Measurements from ENCODE around the gene DDX1. TPM values are rescaled to one million over a fixed set of nuclear protein-coding genes. Genes with fewer than 3 reads are reported as not detected.
"Not testable (repeated sequence)": the region's sequence is repeated elsewhere in the genome, so short reads cannot be mapped to it uniquely, and the experiment has no call there.

The DDX1 gene
- total RNA-seq, 1 donor from 2014 or later = 105 TPM

DNA sequence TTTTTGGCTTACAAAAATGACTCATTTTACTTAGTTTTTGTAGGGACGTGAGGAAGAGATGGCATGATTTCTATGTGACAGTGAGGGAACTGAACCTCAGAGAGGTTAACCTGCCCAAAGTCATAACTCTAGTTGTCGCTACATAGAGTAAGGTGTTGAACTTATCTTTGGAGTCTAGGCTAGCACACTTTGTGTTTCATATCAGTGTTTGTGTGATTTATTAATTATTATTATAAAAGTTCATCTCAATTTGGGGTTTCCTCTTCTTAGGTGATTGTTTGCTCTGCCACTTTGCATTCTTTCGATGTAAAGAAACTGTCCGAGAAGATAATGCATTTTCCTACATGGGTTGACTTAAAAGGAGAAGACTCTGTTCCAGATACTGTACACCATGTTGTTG lies 28.3 kb downstream of the DDX1 start:
- Histone ChIP-seq H3K9me3 (ENCODE audit: control insufficient read depth in 3 of 3, low read length in 3 of 3) (no peaks in the 10 kb centered on the region), H3K4me1 (ENCODE audit: control insufficient read depth in 3 of 3, insufficient read depth in 3 of 3, low read length in 3 of 3) (no peaks in the 10 kb centered on the region), H3K4me3 (ENCODE audit: low read length in 3 of 3) (no peak overlapping the region), H3K27me3 (ENCODE audit: control insufficient read depth in 3 of 3, insufficient read depth in 3 of 3, low read length in 3 of 3) (no peaks in the 10 kb centered on the region), H3K36me3 (ENCODE audit: control insufficient read depth in 3 of 3, insufficient read depth in 3 of 3, low read length in 3 of 3) (peaks cover 16 to 60% (median 59%) of the 10 kb centered on the region in 3 donors), H3K9ac (ENCODE audit: low read depth in 1 of 3, low read length in 3 of 3) (no peak overlapping the region), H3K27ac (ENCODE audit: low read depth, low read length) (no peak overlapping the region)

DNA sequence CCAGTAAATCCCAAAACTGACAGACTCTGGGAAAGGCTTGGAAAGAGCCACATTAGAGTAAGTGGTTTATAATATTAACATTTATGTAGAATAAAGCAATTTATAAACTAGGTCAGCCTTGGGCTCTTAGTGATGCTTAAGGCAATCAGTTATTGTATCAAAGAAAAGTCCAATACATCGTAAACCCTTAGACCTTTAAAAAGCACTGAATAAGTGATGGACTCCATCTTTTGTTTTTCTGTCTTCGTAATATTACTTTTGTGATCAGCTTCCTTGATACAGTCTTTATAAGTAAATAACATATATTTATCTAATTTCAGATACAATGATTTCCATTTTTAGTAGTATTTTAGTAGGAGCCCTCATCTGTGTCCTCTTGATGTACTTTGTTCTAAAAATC lies 28.7 kb downstream of the DDX1 start:
- Histone ChIP-seq H3K4me3 (ENCODE audit: low read length in 3 of 3) (no peak overlapping the region), H3K36me3 (ENCODE audit: control insufficient read depth in 3 of 3, insufficient read depth in 3 of 3, low read length in 3 of 3) (peaks cover 16 to 62% (median 57%) of the 10 kb centered on the region in 3 donors), H3K27me3 (ENCODE audit: control insufficient read depth in 3 of 3, insufficient read depth in 3 of 3, low read length in 3 of 3) (no peaks in the 10 kb centered on the region), H3K9me3 (ENCODE audit: control insufficient read depth in 3 of 3, low read length in 3 of 3) (no peaks in the 10 kb centered on the region), H3K4me1 (ENCODE audit: control insufficient read depth in 3 of 3, insufficient read depth in 3 of 3, low read length in 3 of 3) (no peaks in the 10 kb centered on the region), H3K9ac (ENCODE audit: low read depth in 1 of 3, low read length in 3 of 3) (no peak overlapping the region), H3K27ac (ENCODE audit: low read depth, low read length) (no peak overlapping the region)

DNA sequence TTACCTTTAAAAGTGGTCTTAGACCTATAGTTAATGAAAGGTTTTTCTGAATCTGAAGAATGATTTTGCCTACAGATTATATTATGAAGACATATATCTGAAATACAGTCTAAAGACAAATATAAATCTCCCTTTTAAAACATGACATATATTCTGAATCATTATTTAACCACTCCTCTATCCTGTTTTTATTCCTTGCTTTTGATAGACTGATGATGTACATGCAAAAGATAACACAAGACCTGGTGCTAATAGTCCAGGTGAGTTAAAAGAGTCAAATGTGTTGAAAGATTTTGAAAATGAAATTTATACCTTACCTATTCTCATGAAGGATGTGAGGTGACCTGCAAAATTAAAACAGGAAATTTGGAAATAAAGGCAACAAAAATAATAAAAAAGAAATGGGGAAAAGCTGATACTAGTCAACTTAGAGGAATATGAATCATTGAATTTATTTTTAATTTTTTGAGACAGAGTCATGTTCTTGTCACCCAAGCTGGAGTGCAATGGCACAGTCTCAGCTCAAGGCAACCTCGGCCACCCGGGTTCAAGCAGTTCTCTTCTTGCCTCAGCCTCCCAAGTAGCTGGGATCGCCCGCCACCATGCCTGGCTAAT lies 29.3 kb downstream of the DDX1 start:
- H3K27me3 ChIP-seq (ENCODE audit: control insufficient read depth in 3 of 3, insufficient read depth in 3 of 3, low read length in 3 of 3) = no peaks in the 10 kb centered on the region
- no peaks in the 10 kb centered on the region for H3K9me3 ChIP-seq (ENCODE audit: control insufficient read depth in 3 of 3, low read length in 3 of 3)
- peaks cover 16 to 64% (median 56%) of the 10 kb centered on the region in 3 donors for H3K36me3 ChIP-seq (ENCODE audit: control insufficient read depth in 3 of 3, insufficient read depth in 3 of 3, low read length in 3 of 3)
- H3K27ac ChIP-seq (ENCODE audit: low read depth, low read length) = no peak overlapping the region
- no peak overlapping the region for H3K4me3 ChIP-seq (ENCODE audit: low read length in 3 of 3)
- H3K4me1 ChIP-seq (ENCODE audit: control insufficient read depth in 3 of 3, insufficient read depth in 3 of 3, low read length in 3 of 3) = no peaks in the 10 kb centered on the region
- no peak overlapping the region for H3K9ac ChIP-seq (ENCODE audit: low read depth in 1 of 3, low read length in 3 of 3)

DNA sequence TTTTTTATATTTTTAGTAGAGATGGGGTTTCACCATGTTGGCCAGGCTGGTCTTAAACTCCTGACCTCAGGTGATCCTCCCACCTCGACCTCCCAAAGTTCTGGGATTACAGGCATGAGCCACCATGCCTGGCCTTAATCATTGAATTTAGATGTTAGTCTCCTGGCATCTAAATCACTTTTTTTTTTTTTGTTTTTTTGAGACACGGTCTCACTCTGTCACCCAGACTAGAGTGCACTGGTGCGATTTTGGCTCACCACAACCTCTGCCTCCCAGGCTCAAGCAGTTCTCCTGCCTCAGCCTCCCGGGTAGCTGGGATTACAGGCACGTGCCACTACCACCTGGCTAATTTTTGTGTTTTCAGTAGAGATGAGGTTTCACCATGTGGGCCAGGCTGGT lies 29.8 kb downstream of the DDX1 start:
- peaks cover 19 to 66% (median 56%) of the 10 kb centered on the region in 3 donors for H3K36me3 ChIP-seq (ENCODE audit: control insufficient read depth in 3 of 3, insufficient read depth in 3 of 3, low read length in 3 of 3)
- not testable (repeated sequence) for H3K27me3 ChIP-seq (ENCODE audit: control insufficient read depth in 3 of 3, insufficient read depth in 3 of 3, low read length in 3 of 3)

DNA sequence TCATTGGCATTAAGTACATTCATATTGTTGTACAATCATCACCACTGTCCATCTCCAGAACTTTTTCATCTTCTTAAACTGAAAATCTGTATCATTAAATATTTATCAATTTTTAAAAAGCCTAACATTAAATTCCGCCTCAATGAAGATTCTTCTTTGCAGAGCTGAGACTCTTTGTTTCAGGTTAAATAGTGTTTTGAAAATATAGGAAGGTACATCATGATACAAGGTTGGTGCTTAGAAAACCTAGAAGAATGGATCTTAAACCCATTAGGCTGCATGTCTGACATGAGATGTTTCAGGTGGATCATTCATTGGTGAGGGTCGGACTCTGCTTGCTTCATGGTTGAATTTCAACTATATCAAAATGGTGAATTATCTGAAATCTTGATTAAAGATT lies 30.5 kb downstream of the DDX1 start:
- no peak overlapping the region for H3K4me3 ChIP-seq (ENCODE audit: low read length in 3 of 3)
- H3K27ac ChIP-seq (ENCODE audit: low read depth, low read length) = no peak overlapping the region
- no peaks in the 10 kb centered on the region for H3K4me1 ChIP-seq (ENCODE audit: control insufficient read depth in 3 of 3, insufficient read depth in 3 of 3, low read length in 3 of 3)
- H3K36me3 ChIP-seq (ENCODE audit: control insufficient read depth in 3 of 3, insufficient read depth in 3 of 3, low read length in 3 of 3) = peaks cover 21 to 68% (median 56%) of the 10 kb centered on the region in 3 donors
- H3K9ac ChIP-seq (ENCODE audit: low read depth in 1 of 3, low read length in 3 of 3) = no peak overlapping the region
- H3K27me3 ChIP-seq (ENCODE audit: control insufficient read depth in 3 of 3, insufficient read depth in 3 of 3, low read length in 3 of 3) = no peaks in the 10 kb centered on the region
- no peaks in the 10 kb centered on the region for H3K9me3 ChIP-seq (ENCODE audit: control insufficient read depth in 3 of 3, low read length in 3 of 3)

More for the DNA sequence above, 29.8 kb downstream of the DDX1 start:
- not testable (repeated sequence) for H3K27ac ChIP-seq (ENCODE audit: low read depth, low read length); H3K4me1 ChIP-seq (ENCODE audit: control insufficient read depth in 3 of 3, insufficient read depth in 3 of 3, low read length in 3 of 3); H3K9me3 ChIP-seq (ENCODE audit: control insufficient read depth in 3 of 3, low read length in 3 of 3); H3K4me3 ChIP-seq (ENCODE audit: low read length in 3 of 3); H3K9ac ChIP-seq (ENCODE audit: low read depth in 1 of 3, low read length in 3 of 3)

DNA sequence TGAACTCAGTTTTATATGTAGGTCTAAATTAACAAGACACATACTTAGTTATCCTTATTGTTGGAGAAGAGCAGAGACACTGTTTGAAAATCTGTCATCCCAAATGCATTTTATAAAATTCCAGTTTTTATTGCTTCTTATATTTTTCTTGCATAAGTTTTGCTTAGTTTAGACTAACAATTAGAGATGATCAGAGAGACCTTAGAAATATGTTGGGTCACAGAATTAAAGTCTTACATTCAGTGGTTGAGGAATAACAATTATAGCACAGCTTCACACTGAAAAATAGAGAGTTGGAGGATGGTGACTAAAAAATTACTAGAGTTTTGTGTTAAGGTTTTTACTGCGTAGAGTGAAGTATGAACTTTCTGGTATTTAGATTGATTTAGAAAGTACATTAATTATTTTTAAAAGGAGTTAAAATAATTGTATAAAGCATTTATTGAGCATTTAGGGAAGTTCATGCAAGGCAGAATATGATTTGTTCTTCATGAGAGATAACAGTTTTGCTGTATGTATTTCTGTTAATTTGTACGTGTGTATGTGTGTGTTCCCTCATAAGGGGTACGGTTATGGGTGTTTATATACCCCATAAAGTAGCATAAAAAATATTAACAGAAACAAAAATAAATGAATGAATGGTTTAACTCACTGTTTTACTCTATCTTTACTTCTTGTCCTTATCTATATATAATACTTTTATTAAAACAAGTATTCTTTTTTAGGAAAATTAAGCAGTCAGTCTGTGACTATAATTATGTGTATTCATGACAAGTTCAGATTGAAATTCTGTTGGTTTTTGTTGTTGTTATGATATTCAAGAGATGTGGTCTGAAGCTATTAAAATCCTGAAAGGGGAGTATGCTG lies 31.2 kb downstream of the DDX1 start:
- Histone ChIP-seq H3K27ac (ENCODE audit: low read depth, low read length) (no peak overlapping the region), H3K27me3 (ENCODE audit: control insufficient read depth in 3 of 3, insufficient read depth in 3 of 3, low read length in 3 of 3) (no peaks in the 10 kb centered on the region), H3K4me3 (ENCODE audit: low read length in 3 of 3) (no peak overlapping the region), H3K36me3 (ENCODE audit: control insufficient read depth in 3 of 3, insufficient read depth in 3 of 3, low read length in 3 of 3) (peaks cover 21 to 74% (median 60%) of the 10 kb centered on the region in 3 donors), H3K4me1 (ENCODE audit: control insufficient read depth in 3 of 3, insufficient read depth in 3 of 3, low read length in 3 of 3) (no peaks in the 10 kb centered on the region), H3K9me3 (ENCODE audit: control insufficient read depth in 3 of 3, low read length in 3 of 3) (no peaks in the 10 kb centered on the region), H3K9ac (ENCODE audit: low read depth in 1 of 3, low read length in 3 of 3) (no peak overlapping the region)

DNA sequence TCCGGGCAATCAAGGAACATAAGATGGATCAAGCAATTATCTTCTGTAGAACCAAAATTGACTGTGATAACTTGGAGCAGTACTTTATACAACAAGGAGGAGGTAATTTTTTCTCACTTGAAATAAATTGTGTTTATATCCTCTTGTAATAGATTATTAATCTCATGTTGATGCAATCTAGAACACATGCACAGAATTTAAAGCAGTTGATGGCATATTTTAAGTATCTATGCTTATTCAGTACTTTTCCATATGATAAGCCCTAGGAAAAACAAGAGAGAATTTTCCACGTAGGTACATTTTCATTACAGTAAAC lies 31.8 kb downstream of the DDX1 start:
- H3K9ac ChIP-seq (ENCODE audit: low read depth in 1 of 3, low read length in 3 of 3) = no peak overlapping the region
- H3K27me3 ChIP-seq (ENCODE audit: control insufficient read depth in 3 of 3, insufficient read depth in 3 of 3, low read length in 3 of 3) = no peaks in the 10 kb centered on the region
- H3K9me3 ChIP-seq (ENCODE audit: control insufficient read depth in 3 of 3, low read length in 3 of 3) = no peaks in the 10 kb centered on the region
- no peaks in the 10 kb centered on the region for H3K4me1 ChIP-seq (ENCODE audit: control insufficient read depth in 3 of 3, insufficient read depth in 3 of 3, low read length in 3 of 3)
- H3K27ac ChIP-seq (ENCODE audit: low read depth, low read length) = no peak overlapping the region
- no peak overlapping the region for H3K4me3 ChIP-seq (ENCODE audit: low read length in 3 of 3)
- H3K36me3 ChIP-seq (ENCODE audit: control insufficient read depth in 3 of 3, insufficient read depth in 3 of 3, low read length in 3 of 3) = peaks cover 17 to 75% (median 55%) of the 10 kb centered on the region in 3 donors

DNA sequence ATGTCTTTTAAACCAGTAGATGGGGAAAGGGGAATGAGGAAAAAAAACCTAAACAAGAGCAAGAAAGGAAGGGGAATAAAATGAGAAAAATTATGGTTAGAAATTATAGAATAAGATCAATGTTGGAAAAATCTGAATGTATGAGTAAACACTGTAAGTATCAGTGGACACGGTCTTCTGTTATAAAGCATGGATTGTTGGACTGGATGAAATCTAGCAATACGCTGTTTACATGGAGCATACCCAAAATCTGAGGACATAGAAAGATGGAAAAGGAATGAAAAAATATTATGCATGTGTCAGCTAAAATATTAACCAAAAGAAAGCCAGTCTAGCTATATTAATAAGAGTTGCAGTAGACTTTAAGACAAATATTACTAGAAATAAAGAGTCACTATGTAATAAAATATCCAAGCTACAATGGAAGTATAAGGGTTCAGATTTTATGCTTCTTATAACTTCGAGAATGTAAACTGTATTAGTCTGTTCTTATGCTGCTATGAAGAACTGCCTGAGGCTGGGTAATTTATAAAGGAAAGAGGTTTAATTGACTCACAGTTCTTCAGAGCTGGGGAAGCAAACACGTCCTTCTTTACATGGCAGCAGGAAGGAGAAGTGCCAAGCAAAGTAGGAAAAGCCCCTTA lies 32.4 kb downstream of the DDX1 start:
- H3K27ac ChIP-seq (ENCODE audit: low read depth, low read length) = no peak overlapping the region
- H3K4me1 ChIP-seq (ENCODE audit: control insufficient read depth in 3 of 3, insufficient read depth in 3 of 3, low read length in 3 of 3) = no peaks in the 10 kb centered on the region
- H3K9me3 ChIP-seq (ENCODE audit: control insufficient read depth in 3 of 3, low read length in 3 of 3) = no peaks in the 10 kb centered on the region
- peaks cover 11 to 74% (median 49%) of the 10 kb centered on the region in 3 donors for H3K36me3 ChIP-seq (ENCODE audit: control insufficient read depth in 3 of 3, insufficient read depth in 3 of 3, low read length in 3 of 3)
- H3K27me3 ChIP-seq (ENCODE audit: control insufficient read depth in 3 of 3, insufficient read depth in 3 of 3, low read length in 3 of 3) = no peaks in the 10 kb centered on the region
- H3K9ac ChIP-seq (ENCODE audit: low read depth in 1 of 3, low read length in 3 of 3) = no peak overlapping the region
- no peak overlapping the region for H3K4me3 ChIP-seq (ENCODE audit: low read length in 3 of 3)

DNA sequence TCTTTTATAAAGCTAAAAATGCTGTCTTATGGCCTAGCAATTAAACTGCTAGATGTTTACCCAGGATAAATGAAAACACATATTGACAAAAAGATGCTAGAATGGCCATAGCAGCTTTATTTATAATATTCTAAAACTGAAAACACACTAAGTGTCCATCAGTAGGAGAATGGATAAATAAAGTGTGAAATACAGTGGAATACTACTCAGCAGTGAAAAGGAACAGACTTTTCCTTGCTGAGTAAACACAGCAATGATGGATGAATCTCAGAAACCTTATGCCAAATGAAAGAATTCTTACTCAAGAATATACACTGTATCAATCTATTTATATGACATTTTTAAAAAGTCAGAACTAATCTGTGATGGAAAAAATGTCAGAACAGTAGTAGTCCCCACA lies 33.2 kb downstream of the DDX1 start:
- no peaks in the 10 kb centered on the region for H3K27me3 ChIP-seq (ENCODE audit: control insufficient read depth in 3 of 3, insufficient read depth in 3 of 3, low read length in 3 of 3)
- H3K36me3 ChIP-seq (ENCODE audit: control insufficient read depth in 3 of 3, insufficient read depth in 3 of 3, low read length in 3 of 3) = peaks cover 10 to 72% (median 45%) of the 10 kb centered on the region in 3 donors

More for the DNA sequence above, 33.2 kb downstream of the DDX1 start:
- no peak overlapping the region for H3K9ac ChIP-seq (ENCODE audit: low read depth in 1 of 3, low read length in 3 of 3)
- no peaks in the 10 kb centered on the region for H3K9me3 ChIP-seq (ENCODE audit: control insufficient read depth in 3 of 3, low read length in 3 of 3)
- H3K4me1 ChIP-seq (ENCODE audit: control insufficient read depth in 3 of 3, insufficient read depth in 3 of 3, low read length in 3 of 3) = no peaks in the 10 kb centered on the region
- H3K4me3 ChIP-seq (ENCODE audit: low read length in 3 of 3) = no peak overlapping the region
- no peak overlapping the region for H3K27ac ChIP-seq (ENCODE audit: low read depth, low read length)
